8988T (cell line): Measurements from ENCODE around the gene FRZB.

ENCODE experiments used
- DNase-seq: peaks from one replicate; pipeline ENCODE4 v3.0.0; 2011

Gene FRZB

GRCh38 chr2:182833084-182833854 lies 33.2 kb downstream of the FRZB start:
- no peak for DNase-seq

GRCh38 chr2:182831921-182832320 lies 34.5 kb downstream of the FRZB start:
- no peak for DNase-seq

- no peak for DNase-seq
Observed at GRCh38 chr2:182831101-182831500, 35.3 kb downstream of the FRZB start.

DNA sequence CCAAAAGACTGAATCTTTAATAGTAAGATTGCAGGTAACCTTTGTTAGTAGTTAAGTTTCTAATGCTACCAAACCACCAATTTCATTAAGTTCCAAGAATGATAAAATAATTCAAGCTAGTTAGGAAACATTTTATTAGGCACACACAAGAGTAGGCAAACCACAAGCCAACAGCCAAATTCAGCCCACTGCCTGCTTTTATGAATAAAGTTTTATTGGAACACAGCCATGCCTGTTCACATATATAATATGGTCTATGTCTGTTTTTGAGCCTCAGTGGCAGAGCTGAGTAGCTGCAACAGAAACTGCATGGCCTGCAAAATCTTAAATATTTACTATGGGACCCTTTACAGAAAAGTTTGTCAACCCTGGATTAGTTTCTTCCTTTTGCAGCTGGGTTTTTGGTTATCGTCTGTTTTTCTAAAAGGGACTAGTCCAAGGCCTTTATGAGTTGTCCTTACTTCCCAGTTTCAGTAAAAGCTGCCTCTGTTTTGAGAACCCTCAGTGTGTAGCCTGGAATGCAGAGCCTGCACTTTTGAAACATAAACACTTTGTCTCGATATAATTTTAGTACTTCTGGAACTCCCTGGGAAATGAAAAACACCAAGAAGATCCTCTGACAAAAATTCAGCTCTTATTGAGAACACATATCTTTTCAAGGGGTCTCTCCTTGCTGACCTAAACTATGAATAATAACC lies 39.1 kb downstream of the FRZB start:
- DNase-seq: no peak

GRCh38 chr2:182826496-182826895 lies 39.9 kb downstream of the FRZB start:
- DNase-seq: no peak

DNA sequence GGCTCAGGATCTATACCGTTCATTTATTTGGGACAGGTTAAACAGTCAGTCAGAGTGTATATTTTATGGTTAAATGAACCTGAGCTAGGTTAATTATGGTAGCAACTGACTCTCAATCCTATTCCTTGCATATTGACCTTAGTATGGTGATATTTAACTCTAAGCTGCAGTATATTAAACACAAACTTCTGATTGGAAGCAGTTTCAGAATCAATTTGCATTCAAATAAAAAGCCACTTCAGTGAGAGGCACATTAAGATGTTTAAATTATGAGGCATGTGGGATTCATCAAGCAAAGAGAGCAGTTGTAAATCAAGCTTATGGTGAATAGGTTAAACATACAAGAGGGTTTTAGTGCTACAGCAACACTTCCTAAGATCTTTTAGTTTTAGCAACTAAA lies 40.4 kb downstream of the FRZB start:
- no peak for DNase-seq

GRCh38 chr2:182824767-182825158 lies 41.7 kb downstream of the FRZB start:
- no peak for DNase-seq

DNA sequence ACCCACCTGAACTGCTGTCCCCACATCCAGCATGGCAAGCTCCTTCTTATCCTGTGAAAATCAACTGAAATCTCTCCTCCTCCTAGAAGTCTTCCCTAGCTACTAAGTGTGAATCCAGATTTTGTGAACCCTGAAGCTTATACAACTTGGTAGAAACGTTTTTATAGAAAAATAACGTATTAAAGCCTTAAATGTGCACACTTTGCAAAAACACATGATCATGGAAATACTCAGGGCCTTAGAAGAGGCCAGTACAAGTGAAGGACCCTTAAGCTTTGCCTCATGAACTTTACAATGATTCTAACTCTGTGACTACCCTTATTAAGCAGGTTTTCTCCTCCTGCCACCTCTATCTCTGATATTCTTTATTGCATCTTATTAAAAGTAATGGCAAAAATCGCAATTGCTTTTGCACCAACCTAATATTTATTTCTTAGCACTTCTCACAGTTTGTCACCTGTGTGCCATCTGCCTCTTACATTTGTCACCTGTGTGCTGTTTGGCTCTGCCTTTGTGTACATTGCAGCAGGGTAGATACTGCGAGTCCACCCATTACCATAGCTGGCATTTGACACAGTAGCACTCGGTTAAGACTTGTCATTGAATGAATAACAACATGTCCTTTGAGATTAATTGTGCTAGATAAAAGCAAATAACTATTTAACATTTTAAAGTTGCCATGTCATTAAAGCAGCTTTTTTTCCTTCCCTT lies 42.2 kb downstream of the FRZB start:
- DNase-seq: no peak

GRCh38 chr2:182822733-182823132 lies 43.7 kb downstream of the FRZB start:
- DNase-seq: no peak

- no peak for DNase-seq
Observed at GRCh38 chr2:182821182-182821581, 45.3 kb downstream of the FRZB start.

DNA sequence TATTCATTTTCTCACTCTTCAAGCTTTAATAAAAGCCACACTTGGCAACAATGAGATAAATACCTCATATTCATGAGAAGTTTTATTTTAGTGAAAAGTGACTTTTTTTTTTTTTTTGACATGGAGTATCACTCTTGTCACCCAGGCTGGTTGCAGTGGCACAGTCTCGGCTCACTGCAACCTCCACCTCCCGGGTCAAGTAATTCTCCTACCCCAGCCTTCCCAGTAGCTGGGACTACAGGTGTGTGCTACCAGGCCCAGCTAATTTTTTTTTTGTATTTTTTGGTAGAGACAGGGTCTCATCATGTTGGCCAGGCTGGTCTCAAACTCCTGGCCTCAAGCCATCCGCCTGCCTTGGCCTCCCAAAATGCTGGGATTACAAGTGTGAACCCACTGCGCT lies 47.0 kb downstream of the FRZB start:
- no peak for DNase-seq

- no peak for DNase-seq
Observed at GRCh38 chr2:182818925-182819324, 47.5 kb downstream of the FRZB start.

- DNase-seq: no peak
Observed at GRCh38 chr2:182818501-182818900, 47.9 kb downstream of the FRZB start.

DNA sequence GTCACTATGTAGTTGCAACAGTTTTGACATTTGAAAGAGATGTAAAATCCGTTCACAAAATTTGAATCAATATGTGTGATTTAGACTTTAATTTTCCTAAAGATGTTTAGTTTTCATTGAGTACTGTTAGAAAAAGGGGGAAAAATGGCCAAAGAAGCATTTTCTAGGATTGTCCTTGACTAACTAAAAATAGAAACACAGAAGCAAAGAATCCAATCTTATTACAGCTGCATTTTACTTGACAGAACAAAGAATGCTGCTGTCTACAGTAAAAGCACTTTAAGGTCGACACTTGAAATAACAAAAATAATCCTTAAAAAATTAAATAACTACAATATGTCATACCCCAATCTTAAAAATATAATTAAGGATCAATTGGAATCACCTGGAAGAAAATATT lies 48.9 kb downstream of the FRZB start:
- no peak for DNase-seq

DNA sequence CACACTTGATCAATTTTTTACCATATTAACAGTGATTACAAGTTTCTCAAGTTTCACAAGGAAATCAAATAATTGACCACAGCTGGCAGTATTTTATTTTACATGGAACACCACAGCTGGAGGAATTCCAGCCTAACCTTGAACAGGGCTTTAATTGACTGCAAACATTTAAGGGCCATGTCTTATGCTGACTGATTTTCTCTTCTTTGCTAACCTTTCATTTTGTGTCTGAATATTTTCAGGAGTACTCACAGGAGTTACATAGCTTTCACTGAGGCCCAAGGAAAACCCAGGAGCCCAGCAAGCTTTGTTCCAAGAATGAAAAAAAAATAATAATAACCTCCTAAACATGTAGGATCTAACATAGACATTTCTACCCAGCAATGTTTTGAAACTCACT lies 49.6 kb downstream of the FRZB start:
- no peak for DNase-seq

DNA sequence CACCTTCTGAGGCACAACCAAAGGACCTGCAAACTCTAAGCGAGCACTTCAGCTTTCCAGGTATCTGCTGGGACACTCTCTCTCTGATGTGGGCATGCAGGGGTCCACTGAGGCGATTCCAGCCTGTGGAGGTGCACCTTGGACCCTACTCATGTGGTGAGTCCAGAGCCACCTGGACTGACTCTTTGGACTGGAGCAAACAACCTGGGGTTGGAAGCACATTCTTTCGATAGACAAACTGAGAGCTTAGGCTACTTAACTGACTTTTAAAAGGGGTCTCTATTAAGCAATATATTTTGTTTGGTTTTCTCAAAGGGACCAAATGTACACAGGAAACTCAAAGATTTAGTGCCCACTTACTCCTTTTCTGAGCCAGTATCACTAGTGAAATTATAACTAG lies 51.6 kb downstream of the FRZB start:
- no peak for DNase-seq

GRCh38 chr2:182814380-182814779 lies 52.1 kb downstream of the FRZB start:
- no peak for DNase-seq

DNA sequence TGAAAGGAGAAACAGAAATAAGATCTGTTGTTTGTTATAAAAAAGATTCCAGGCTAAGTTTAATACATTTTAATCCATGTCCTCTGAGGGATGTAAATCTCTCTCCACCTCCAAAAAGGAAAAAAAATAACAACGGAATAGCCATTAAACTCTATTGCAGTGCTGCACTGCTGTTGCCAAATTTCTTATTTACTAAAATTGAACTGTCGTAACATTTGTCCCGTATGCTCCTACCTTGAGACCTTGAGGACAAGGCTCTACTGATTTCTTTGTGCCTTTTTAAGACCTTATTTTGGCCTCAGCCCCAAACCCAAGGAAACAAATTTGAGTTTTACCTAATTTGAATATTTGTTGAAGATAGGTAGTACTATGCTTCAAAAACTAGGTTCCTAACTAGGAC lies 56.4 kb downstream of the FRZB start:
- no peak for DNase-seq

DNA sequence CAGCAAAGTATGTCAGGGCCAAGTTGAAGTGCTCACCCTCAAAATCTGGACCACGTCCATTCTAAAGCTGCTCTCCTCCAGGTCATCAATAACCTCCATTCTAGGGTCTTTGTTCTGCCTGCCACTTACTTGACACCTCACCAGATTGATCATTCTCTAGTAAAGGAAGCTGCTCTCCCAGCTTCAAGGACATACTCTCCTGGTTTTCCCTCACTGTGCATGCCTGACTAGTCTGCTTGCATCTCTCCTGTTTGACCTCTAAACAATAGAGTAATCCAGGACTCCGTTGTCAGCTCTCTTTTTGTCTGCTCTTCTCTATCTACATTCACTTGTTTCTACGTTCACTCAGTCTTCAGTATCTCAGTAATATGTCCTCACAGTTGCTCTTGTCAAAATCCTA lies 59.1 kb downstream of the FRZB start:
- no peak for DNase-seq

GRCh38 chr2:182804128-182804527 lies 62.3 kb downstream of the FRZB start:
- DNase-seq: no peak

- no peak for DNase-seq
Observed at GRCh38 chr2:182798736-182799135, 67.7 kb downstream of the FRZB start.

- no peak for DNase-seq
Observed at GRCh38 chr2:182792441-182792840, 74.0 kb downstream of the FRZB start.

DNA sequence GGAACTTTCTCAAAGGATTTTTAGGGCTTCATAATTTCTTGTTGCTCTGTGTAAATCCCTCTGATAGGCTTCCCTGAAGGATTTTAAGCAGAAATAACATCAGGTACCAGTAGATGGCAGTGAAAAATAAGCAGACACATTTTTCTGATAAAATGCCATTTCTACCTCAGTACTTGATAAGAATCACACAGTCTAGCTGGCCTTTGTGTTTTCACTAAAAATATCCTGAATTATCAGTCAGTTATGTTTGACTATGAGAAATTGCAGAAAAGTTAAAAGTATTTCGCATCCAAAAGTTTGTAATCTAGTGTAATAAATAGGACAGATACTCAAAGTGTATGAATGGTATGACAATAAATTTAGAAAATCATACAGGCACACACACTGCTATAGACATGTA lies 81.7 kb downstream of the FRZB start:
- DNase-seq: no peak

- DNase-seq: no peak
Observed at GRCh38 chr2:182784058-182784706, 82.3 kb downstream of the FRZB start.
